ENCODE results near the gene CASP4. TPM values are rescaled to one million over a fixed set of nuclear protein-coding genes. Genes with fewer than 3 reads are reported as not detected.
A peak's percentile ranks its signal among the peaks of the same experiment; 100 is the strongest.

CASP4 gene
- total and polyA plus RNA-seq, 4 donors, result 15.5 to 39.0 (median 22.7) TPM

DNA sequence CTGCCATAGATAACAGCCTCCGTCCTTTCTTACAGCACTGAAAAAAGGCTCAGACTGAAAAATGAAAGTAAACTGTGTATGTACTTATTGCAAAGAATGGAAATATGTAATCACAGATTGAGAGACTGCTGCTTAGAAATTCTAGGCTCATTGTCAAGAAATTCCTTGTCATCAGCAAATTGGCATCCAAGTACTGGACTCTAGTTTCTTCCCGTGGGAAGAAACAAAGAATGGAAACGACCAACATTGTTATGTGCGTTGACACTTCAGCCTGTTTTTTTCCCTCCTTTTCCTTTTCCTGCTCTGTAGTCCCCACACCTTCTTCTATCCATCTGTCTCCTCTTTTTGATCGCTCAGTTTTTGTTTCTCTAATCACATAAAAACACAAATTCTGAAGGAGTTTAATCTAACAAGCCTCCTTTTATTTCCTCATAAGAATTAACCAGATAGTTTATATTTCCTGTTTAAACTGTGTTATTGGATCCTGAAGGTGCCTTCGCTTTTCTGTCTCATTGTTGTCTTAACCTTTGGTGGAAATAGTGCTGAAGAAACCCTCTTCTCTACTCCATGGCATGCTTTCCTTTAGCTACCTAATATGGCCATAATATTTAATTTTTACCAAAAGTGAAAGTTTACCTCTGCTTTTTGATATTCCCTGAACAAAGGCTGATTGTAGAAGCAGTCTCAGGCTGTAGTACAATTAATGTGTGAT, 50.1 kb downstream of the CASP4 start:
- no peaks in the 10 kb centered on the region for H3K4me1 ChIP-seq (ENCODE audit: control insufficient read depth in 4 of 4, insufficient read depth in 4 of 4, low read length in 3 of 4)
- peak overlapping the region in 1 of 2 donors; percentile 10 for H3K27ac ChIP-seq (ENCODE audit: low read depth in 1 of 2, low read length in 2 of 2)
- DNase-seq (ENCODE audit: low spot score), result no peak
- peak overlapping the region in 2 of 3 donors; percentile 23 to 39 for H3K4me3 ChIP-seq (ENCODE audit: low read depth in 1 of 3, low read length in 3 of 3)
- no peaks in the 10 kb centered on the region for H3K27me3 ChIP-seq (ENCODE audit: control insufficient read depth in 4 of 4, insufficient read depth in 4 of 4, low read length in 3 of 4)
- H3K36me3 ChIP-seq (ENCODE audit: control insufficient read depth in 4 of 4, insufficient read depth in 3 of 4, low read depth in 1 of 4, low read length in 3 of 4), result no peaks in the 10 kb centered on the region
- peak overlapping the region in 1 of 2 donors; percentile 71 for H3K9ac ChIP-seq (ENCODE audit: low read depth in 1 of 2, low read length in 2 of 2)
- WGBS, result 41% methylated on average over 6 of the region's 6 CpGs
- no peak for TF ChIP-seq EGR1 (IDR thresholded peaks at IDR 0.05; ENCODE audit: low read depth in 2 of 2)
- TF ChIP-seq RAD21 (IDR thresholded peaks at IDR 0.05), result peak; percentile 13
- H3K9me3 ChIP-seq (ENCODE audit: control insufficient read depth in 4 of 4, low read length in 3 of 4), result no peaks in the 10 kb centered on the region

- TF ChIP-seq RXRA (IDR thresholded peaks at IDR 0.05) (no peak), GABPA (IDR thresholded peaks at IDR 0.05 in 1 of 2, conservative IDR thresholded peaks at IDR 0.05 in 1 of 2) (no peak), YY1 (IDR thresholded peaks at IDR 0.05) (no peak), FOXA1 (IDR thresholded peaks at IDR 0.05) (no peak), ATF3 (IDR thresholded peaks at IDR 0.05) (no peak), JUND (IDR thresholded peaks at IDR 0.05) (no peak), SP1 (IDR thresholded peaks at IDR 0.05) (no peak), HNF4A (conservative IDR thresholded peaks at IDR 0.05) (no peak), REST (IDR thresholded peaks at IDR 0.05) (no peak), HNF4G (IDR thresholded peaks at IDR 0.05) (no peak), TAF1 (conservative IDR thresholded peaks at IDR 0.05) (no peak), EGR1 (IDR thresholded peaks at IDR 0.05; ENCODE audit: low read depth in 2 of 2) (no peak)
- TF ChIP-seq, protein P1, sequence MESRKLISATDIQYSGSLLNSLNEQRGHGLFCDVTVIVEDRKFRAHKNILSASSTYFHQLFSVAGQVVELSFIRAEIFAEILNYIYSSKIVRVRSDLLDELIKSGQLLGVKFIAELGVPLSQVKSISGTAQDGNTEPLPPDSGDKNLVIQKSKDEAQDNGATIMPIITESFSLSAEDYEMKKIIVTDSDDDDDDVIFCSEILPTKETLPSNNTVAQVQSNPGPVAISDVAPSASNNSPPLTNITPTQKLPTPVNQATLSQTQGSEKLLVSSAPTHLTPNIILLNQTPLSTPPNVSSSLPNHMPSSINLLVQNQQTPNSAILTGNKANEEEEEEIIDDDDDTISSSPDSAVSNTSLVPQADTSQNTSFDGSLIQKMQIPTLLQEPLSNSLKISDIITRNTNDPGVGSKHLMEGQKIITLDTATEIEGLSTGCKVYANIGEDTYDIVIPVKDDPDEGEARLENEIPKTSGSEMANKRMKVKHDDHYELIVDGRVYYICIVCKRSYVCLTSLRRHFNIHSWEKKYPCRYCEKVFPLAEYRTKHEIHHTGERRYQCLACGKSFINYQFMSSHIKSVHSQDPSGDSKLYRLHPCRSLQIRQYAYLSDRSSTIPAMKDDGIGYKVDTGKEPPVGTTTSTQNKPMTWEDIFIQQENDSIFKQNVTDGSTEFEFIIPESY (IDR thresholded peaks at IDR 0.05), result no peak
Measured at GRCh38 chr11:104917271-104918112, 50.9 kb downstream of the CASP4 start.

More at GRCh38 chr11:104917271-104918112, 50.9 kb downstream of the CASP4 start:
- DNase-seq (ENCODE audit: low spot score), result no peak
- H3K9me3 ChIP-seq (ENCODE audit: control insufficient read depth in 4 of 4, low read length in 3 of 4), result no peaks in the 10 kb centered on the region
- H3K4me1 ChIP-seq (ENCODE audit: control insufficient read depth in 4 of 4, insufficient read depth in 4 of 4, low read length in 3 of 4), result no peaks in the 10 kb centered on the region
- no peaks in the 10 kb centered on the region for H3K27me3 ChIP-seq (ENCODE audit: control insufficient read depth in 4 of 4, insufficient read depth in 4 of 4, low read length in 3 of 4)
- H3K9ac ChIP-seq (ENCODE audit: low read depth in 1 of 2, low read length in 2 of 2), result peak overlapping the region in 1 of 2 donors; percentile 71
- H3K27ac ChIP-seq (ENCODE audit: low read depth in 1 of 2, low read length in 2 of 2), result peak overlapping the region in 1 of 2 donors; percentile 10
- H3K4me3 ChIP-seq (ENCODE audit: low read depth in 1 of 3, low read length in 3 of 3), result peak overlapping the region in 2 of 3 donors; percentile 23 to 39
- H3K36me3 ChIP-seq (ENCODE audit: control insufficient read depth in 4 of 4, insufficient read depth in 3 of 4, low read depth in 1 of 4, low read length in 3 of 4), result no peaks in the 10 kb centered on the region
- 47% methylated on average over 4 of the region's 4 CpGs for WGBS
